Middle frontal gyrus (tissue), 1 donor: ENCODE results near the gene SRRM2.

Source experiments
- DNase-seq: peaks from one replicate; pipeline ENCODE4 v3.0.0-alpha.2; 2015; ENCODE audit warnings: low spot score; ENCODE audit errors: extremely low spot score

Gene SRRM2

DNA sequence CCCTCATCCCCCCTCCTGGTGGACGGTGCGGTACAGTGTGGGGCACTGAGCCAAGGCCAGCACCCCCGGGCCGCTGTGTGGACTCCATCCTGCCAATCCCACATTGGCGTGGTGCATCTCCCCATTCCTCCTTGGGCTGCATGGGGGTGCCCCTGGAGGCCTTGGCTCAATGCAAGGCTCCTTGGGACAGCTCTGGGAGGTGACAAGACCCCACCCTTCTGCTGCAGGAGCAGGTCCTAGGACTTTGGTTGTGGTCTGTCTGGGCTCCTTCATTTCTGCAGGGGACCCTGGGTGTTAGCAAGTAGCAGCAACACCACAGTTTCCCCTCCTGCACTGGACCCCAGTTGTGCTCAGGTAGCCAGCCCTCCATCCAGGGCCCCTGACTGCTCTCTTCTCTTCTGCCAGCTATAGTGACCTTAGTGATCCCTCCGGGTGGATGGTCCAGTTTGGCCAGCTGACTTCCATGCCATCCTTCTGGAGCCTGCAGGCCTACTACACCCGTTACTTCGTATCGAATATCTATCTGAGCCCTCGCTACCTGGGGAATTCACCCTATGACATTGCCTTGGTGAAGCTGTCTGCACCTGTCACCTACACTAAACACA, 65.9 kb downstream of the SRRM2 start:
- no peak for DNase-seq

GRCh38 chr16:2819179-2819938, 66.9 kb downstream of the SRRM2 start:
- no peak for DNase-seq

- no peak for DNase-seq
Measured at GRCh38 chr16:2819939-2820835, 67.7 kb downstream of the SRRM2 start.
